Colonic mucosa (tissue), 4 donors: ENCODE data around the gene UBAC2. TPM values are rescaled to one million over a fixed set of nuclear protein-coding genes. Genes with fewer than 3 reads are reported as not detected.

Experiments
- DNase-seq: peaks from one replicate; pipeline ENCODE4 v3.0.0-alpha.2; 2020
- H3K27ac ChIP-seq: fragments of 200-600 bp; one replicate; pipeline ENCODE4 v1.8.0; 2021
- H3K27me3 ChIP-seq: fragments of 200-600 bp; one replicate; pipeline ENCODE4 v1.8.0; 2021
- H3K36me3 ChIP-seq: fragments of 200-600 bp; one replicate; pipeline ENCODE4 v1.8.0; 2021
- H3K4me1 ChIP-seq: fragments of 200-600 bp; one replicate; pipeline ENCODE4 v1.8.0; 2021; ENCODE audit warnings: mild to moderate bottlenecking
- H3K4me3 ChIP-seq: fragments of 200-600 bp; one replicate; pipeline ENCODE4 v1.8.0; 2021
- H3K9ac ChIP-seq, 2 donors: one replicate each; pipeline ENCODE4 v1.7.0; 2013; ENCODE audit warnings: control low read depth in 2 of 2, low read depth in 2 of 2, low read length in 2 of 2
- H3K9me3 ChIP-seq: fragments of 200-600 bp; one replicate; pipeline ENCODE4 v1.8.0; 2021
- CTCF ChIP-seq: fragments of 200-600 bp; IDR thresholded peaks from one replicate; pipeline ENCODE4 v1.8.0; 2022; ENCODE audit warnings: antibody characterized with exemption, mild to moderate bottlenecking
- intact Hi-C: fragments of 100-400 bp; cut with DNase I; formaldehyde crosslinking; loops from one replicate; pipeline ENCODE4 v1.14.1; 2022
- total RNA-seq, 2 donors: library from RNA; stranded (reverse); fragmentation: NEBNext Ultra II Directional in 1 of 2; extraction: Animal tissue kit (Norgen Biotek cat#: 25700) in 1 of 2; gene quantifications; one replicate each; pipeline ENCODE4 v1.2.1, GENCODE V29; 2021
- donor health status: healthy.
- donor health status: DM: no; HTN: no; CAD: no.
- donor health status: DM: no; HTN: no; CAD: no.

UBAC2 gene
- total RNA-seq, 2 donors from 2014 or later, result 67.6 to 88.4 TPM

GRCh38 chr13:99345345-99345744 is 144.7 kb downstream of the UBAC2 start:
- Histone ChIP-seq H3K9ac (no peak overlapping the region), H3K27me3 (no peaks in the 10 kb centered on the region), H3K9me3 (no peaks in the 10 kb centered on the region), H3K4me3 (no peak overlapping the region), H3K27ac (no peak overlapping the region), H3K4me1 (no peaks in the 10 kb centered on the region), H3K36me3 (no peaks in the 10 kb centered on the region)
- no peak for TF ChIP-seq CTCF
- DNase-seq, result no peak
- intact Hi-C loops, result no loop called here

- H3K9me3 ChIP-seq, result no peaks in the 10 kb centered on the region
- H3K27me3 ChIP-seq, result no peaks in the 10 kb centered on the region
- no peaks in the 10 kb centered on the region for H3K36me3 ChIP-seq
- H3K27ac ChIP-seq, result no peak overlapping the region
- H3K4me1 ChIP-seq, result no peaks in the 10 kb centered on the region
- no peak overlapping the region for H3K9ac ChIP-seq
- intact Hi-C loops, result no loop called here
- no peak for TF ChIP-seq CTCF
- DNase-seq, result no peak
- no peak overlapping the region for H3K4me3 ChIP-seq
Observed at GRCh38 chr13:99346335-99347042, 145.8 kb downstream of the UBAC2 start.

- Histone ChIP-seq H3K4me3 (no peak overlapping the region), H3K27me3 (no peaks in the 10 kb centered on the region), H3K36me3 (no peaks in the 10 kb centered on the region), H3K9me3 (no peaks in the 10 kb centered on the region), H3K27ac (no peak overlapping the region), H3K9ac (no peak overlapping the region), H3K4me1 (no peaks in the 10 kb centered on the region)
- intact Hi-C loops, result no loop called here
- TF ChIP-seq CTCF, result no peak
- no peak for DNase-seq
Observed at GRCh38 chr13:99347335-99347878, 146.8 kb downstream of the UBAC2 start.

- Histone ChIP-seq H3K9ac (no peak overlapping the region), H3K27ac (no peak overlapping the region), H3K4me3 (no peak overlapping the region), H3K4me1 (no peaks in the 10 kb centered on the region), H3K9me3 (no peaks in the 10 kb centered on the region), H3K27me3 (no peaks in the 10 kb centered on the region), H3K36me3 (no peaks in the 10 kb centered on the region)
- DNase-seq, result no peak
- intact Hi-C loops, result no loop called here
- TF ChIP-seq CTCF, result no peak
Observed at GRCh38 chr13:99347911-99348451, 147.3 kb downstream of the UBAC2 start.

GRCh38 chr13:99350191-99350590 is 149.5 kb downstream of the UBAC2 start:
- no peaks in the 10 kb centered on the region for H3K36me3 ChIP-seq
- intact Hi-C loops, result no loop called here
- no peak overlapping the region for H3K27ac ChIP-seq
- TF ChIP-seq CTCF, result no peak
- H3K4me1 ChIP-seq, result no peaks in the 10 kb centered on the region
- no peaks in the 10 kb centered on the region for H3K9me3 ChIP-seq
- H3K9ac ChIP-seq, result no peak overlapping the region
- H3K4me3 ChIP-seq, result no peak overlapping the region
- no peak for DNase-seq
- no peaks in the 10 kb centered on the region for H3K27me3 ChIP-seq
